ENCODE data around the gene GUCA1A. TPM values are rescaled to one million over a fixed set of nuclear protein-coding genes. Genes with fewer than 3 reads are reported as not detected.
"Not testable (repeated sequence)": the region's sequence is repeated elsewhere in the genome, so short reads cannot be mapped to it uniquely, and the experiment has no call there.

GUCA1A gene
- total and polyA plus RNA-seq, 7 experiments from 2014 or later = not detected

DNA sequence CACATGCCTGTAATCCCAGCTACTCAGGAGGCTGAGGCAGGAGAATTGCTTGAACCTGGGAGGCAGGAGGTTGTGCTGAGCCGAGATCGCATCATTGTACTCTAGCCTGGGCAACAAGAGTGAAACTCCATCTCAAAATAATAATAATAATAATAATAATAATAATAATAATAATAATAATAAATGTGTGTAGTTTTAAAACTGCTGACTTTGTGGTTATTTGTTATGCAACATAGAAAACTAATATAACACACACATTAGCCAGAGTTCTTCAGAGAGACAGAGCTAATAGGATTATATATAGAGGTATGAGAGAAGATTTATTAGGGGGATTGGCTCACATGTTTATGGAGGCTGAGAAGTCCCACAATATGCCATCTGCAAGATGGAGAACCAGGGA, 3.4 kb upstream of the GUCA1A start:
- H3K36me3 Mint-ChIP-seq; H3K27me3 ChIP-seq (ENCODE audit: control insufficient read depth in 2 of 2, insufficient read depth in 2 of 2, low read length in 2 of 2); H3K27ac ChIP-seq (ENCODE audit: low read depth, low read length); ATAC-seq; DNase-seq; H3K4me3 ChIP-seq (ENCODE audit: low read length); H3K4me1 Mint-ChIP-seq; H3K36me3 ChIP-seq (ENCODE audit: control insufficient read depth in 2 of 3, insufficient read depth in 3 of 3, low read length in 3 of 3); H3K9me3 ChIP-seq (ENCODE audit: control insufficient read depth in 2 of 3, low read length in 3 of 3); H3K4me1 ChIP-seq (ENCODE audit: control insufficient read depth in 2 of 2, insufficient read depth in 2 of 2, low read length in 2 of 2); H3K4me3 Mint-ChIP-seq; H3K27me3 Mint-ChIP-seq; H3K27ac Mint-ChIP-seq; H3K9me3 Mint-ChIP-seq: not testable (repeated sequence)
- CTCF ChIA-PET = interaction anchor here (0.6 to 1.2 kb wide), 4 partner anchors 126 to 578 kb away, joined by 3 to 5 read pairs (median 3); no protein-coding TSS in a partner anchor
- POLR2A ChIA-PET = interaction anchor here (0.6 kb wide), 1 partner anchor 117 kb away, joined by 3 read pairs; no protein-coding TSS in a partner anchor
- intact Hi-C loops (cut with micrococcal nuclease) = loop anchor here (5.0 to 10.0 kb wide), 3 partner anchors 367 to 565 kb away; no protein-coding TSS in a partner anchor

DNA sequence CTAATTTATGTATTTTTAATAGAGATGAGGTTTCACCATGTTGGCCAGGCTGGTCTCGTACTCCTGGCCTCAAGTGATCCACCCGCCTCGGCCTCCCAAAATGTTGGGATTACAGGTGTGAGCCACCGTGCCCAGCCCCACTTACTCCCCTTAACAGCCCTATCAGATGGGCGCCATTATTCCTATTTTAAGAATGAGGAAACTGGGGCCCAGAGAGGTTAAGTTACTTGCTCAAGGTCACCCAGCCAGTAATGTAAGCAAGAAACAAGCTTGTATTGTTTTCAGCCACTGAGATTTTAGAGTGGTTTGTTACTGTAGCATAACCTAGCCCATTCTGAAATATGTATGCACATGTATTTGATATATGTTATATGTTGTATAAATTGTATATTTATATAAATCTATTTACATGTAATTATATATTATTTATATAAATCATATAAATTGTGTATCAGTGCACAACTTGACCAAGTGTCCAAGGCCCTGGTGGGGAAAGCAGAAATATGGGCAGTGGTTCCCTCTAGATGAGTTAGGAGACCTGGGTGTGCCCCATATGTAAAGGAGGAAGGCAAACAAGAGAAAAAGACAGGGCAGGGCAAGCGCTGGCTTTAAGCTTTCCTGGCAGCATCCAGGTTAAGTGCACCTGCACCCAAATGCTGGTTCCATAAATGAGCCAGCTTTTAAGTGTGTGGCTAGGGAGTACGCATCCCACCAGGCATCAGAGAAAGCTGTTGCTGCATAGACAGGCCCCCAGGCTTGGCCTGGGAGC, 1.2 kb upstream of the GUCA1A start:
- Mint-ChIP-seq H3K4me1 (peaks cover 0 to 2% (median 0%) of the 10 kb centered on the region in 7 donors), H3K9me3 (peaks cover 0 to 1% (median 0%) of the 10 kb centered on the region in 11 donors), H3K27ac (no peak overlapping the region), H3K4me3 (no peak overlapping the region), H3K36me3 (no peaks in the 10 kb centered on the region), H3K27me3 (peaks cover 0 to 4% (median 0%) of the 10 kb centered on the region in 5 donors)
- no peak overlapping the region for H3K27ac ChIP-seq (ENCODE audit: low read depth, low read length)
- H3K9me3 ChIP-seq (ENCODE audit: control insufficient read depth in 2 of 3, low read length in 3 of 3) = no peaks in the 10 kb centered on the region
- no peaks in the 10 kb centered on the region for H3K36me3 ChIP-seq (ENCODE audit: control insufficient read depth in 2 of 3, insufficient read depth in 3 of 3, low read length in 3 of 3)
- ATAC-seq = no peak
- no peak for DNase-seq
- intact Hi-C loops (cut with micrococcal nuclease) = no loop called here
- H3K4me1 ChIP-seq (ENCODE audit: control insufficient read depth in 2 of 2, insufficient read depth in 2 of 2, low read length in 2 of 2) = no peaks in the 10 kb centered on the region
- POLR2A ChIA-PET = no interaction called here
- H3K4me3 ChIP-seq (ENCODE audit: low read length) = no peak overlapping the region
- no peaks in the 10 kb centered on the region for H3K27me3 ChIP-seq (ENCODE audit: control insufficient read depth in 2 of 2, insufficient read depth in 2 of 2, low read length in 2 of 2)
- CTCF ChIA-PET = interaction anchor here (0.7 to 0.9 kb wide), 2 partner anchors 9 to 324 kb away, joined by 3 read pairs; no protein-coding TSS in a partner anchor

DNA sequence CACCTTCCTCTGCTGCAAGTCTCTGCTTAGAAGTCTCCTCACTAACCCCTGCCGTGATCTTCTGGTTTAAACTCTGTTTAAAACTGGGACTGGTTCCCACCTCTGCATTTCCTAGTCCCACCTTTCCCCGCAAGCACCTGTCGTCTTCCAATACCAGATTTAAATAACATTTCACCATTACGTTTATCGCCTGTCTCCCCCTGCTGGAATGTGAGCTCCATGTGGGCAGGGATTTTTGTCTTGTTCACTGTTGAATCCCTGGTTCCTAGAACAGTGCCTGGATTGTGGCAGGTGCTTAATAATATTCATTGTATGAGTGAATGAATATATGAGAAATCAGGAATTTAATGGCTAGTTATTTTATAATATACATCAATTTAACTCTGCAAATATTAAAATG, 2.7 kb downstream of the GUCA1A start:
- ChIA-PET POLR2A (no interaction called here), CTCF (no interaction called here)
- H3K4me3 ChIP-seq (ENCODE audit: low read length) = no peak overlapping the region
- no peak for DNase-seq
- intact Hi-C loops (cut with micrococcal nuclease) = loop anchor here in 1 of 2 donors (5.0 kb wide), 1 partner anchor 371 kb away; no protein-coding TSS in a partner anchor
- ATAC-seq = no peak
- no peak overlapping the region for H3K27ac Mint-ChIP-seq
- H3K4me1 ChIP-seq (ENCODE audit: control insufficient read depth in 2 of 2, insufficient read depth in 2 of 2, low read length in 2 of 2) = no peaks in the 10 kb centered on the region
- H3K9me3 ChIP-seq (ENCODE audit: control insufficient read depth in 2 of 3, low read length in 3 of 3) = no peaks in the 10 kb centered on the region
- H3K9me3 Mint-ChIP-seq = peaks cover 0 to 1% (median 0%) of the 10 kb centered on the region in 11 donors
- H3K27me3 ChIP-seq (ENCODE audit: control insufficient read depth in 2 of 2, insufficient read depth in 2 of 2, low read length in 2 of 2) = no peaks in the 10 kb centered on the region
- H3K27ac ChIP-seq (ENCODE audit: low read depth, low read length) = no peak overlapping the region
- no peak overlapping the region for H3K4me3 Mint-ChIP-seq
- peaks cover 0 to 6% (median 3%) of the 10 kb centered on the region in 7 donors for H3K4me1 Mint-ChIP-seq
- peaks cover 5 to 16% (median 6%) of the 10 kb centered on the region in 5 donors for H3K27me3 Mint-ChIP-seq
- no peaks in the 10 kb centered on the region for H3K36me3 ChIP-seq (ENCODE audit: control insufficient read depth in 2 of 3, insufficient read depth in 3 of 3, low read length in 3 of 3)
- H3K36me3 Mint-ChIP-seq = no peaks in the 10 kb centered on the region

DNA sequence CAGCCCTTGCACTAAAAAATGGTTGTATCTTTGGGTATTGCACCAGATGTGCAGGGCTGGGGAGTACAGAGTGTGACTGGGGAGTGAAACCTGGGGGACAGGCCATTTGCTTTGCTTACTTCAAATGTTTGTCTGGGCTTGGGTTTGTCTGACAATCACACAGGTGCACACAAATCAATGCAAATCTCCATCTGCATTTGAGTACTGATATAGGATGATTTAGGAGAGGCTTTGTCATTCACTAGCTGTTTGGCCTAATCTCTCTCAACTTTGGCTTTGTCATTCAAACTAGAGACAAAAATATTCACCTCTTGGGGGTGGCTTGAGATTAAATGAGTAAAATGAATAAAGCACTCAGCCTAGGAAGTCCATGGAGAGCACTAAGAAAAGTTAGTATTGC, 3.8 kb downstream of the GUCA1A start:
- H3K36me3 ChIP-seq (ENCODE audit: control insufficient read depth in 2 of 3, insufficient read depth in 3 of 3, low read length in 3 of 3) = no peaks in the 10 kb centered on the region
- ChIA-PET CTCF (no interaction called here), POLR2A (interaction anchor here (0.6 kb wide), 1 partner anchor 429 kb away, joined by 3 read pairs; no protein-coding TSS in a partner anchor)
- Mint-ChIP-seq H3K36me3 (no peaks in the 10 kb centered on the region), H3K9me3 (peaks cover 0 to 1% (median 0%) of the 10 kb centered on the region in 11 donors), H3K27me3 (peaks cover 5 to 16% (median 6%) of the 10 kb centered on the region in 5 donors), H3K4me3 (no peak overlapping the region), H3K4me1 (peaks cover 0 to 6% (median 3%) of the 10 kb centered on the region in 7 donors), H3K27ac (no peak overlapping the region)
- no peak for DNase-seq
- ATAC-seq = no peak
- H3K9me3 ChIP-seq (ENCODE audit: control insufficient read depth in 2 of 3, low read length in 3 of 3) = no peaks in the 10 kb centered on the region
- H3K4me3 ChIP-seq (ENCODE audit: low read length) = no peak overlapping the region
- H3K4me1 ChIP-seq (ENCODE audit: control insufficient read depth in 2 of 2, insufficient read depth in 2 of 2, low read length in 2 of 2) = no peaks in the 10 kb centered on the region
- intact Hi-C loops (cut with micrococcal nuclease) = loop anchor here in 1 of 2 donors (5.0 kb wide), 1 partner anchor 370 kb away; no protein-coding TSS in a partner anchor
- no peaks in the 10 kb centered on the region for H3K27me3 ChIP-seq (ENCODE audit: control insufficient read depth in 2 of 2, insufficient read depth in 2 of 2, low read length in 2 of 2)
- no peak overlapping the region for H3K27ac ChIP-seq (ENCODE audit: low read depth, low read length)

DNA sequence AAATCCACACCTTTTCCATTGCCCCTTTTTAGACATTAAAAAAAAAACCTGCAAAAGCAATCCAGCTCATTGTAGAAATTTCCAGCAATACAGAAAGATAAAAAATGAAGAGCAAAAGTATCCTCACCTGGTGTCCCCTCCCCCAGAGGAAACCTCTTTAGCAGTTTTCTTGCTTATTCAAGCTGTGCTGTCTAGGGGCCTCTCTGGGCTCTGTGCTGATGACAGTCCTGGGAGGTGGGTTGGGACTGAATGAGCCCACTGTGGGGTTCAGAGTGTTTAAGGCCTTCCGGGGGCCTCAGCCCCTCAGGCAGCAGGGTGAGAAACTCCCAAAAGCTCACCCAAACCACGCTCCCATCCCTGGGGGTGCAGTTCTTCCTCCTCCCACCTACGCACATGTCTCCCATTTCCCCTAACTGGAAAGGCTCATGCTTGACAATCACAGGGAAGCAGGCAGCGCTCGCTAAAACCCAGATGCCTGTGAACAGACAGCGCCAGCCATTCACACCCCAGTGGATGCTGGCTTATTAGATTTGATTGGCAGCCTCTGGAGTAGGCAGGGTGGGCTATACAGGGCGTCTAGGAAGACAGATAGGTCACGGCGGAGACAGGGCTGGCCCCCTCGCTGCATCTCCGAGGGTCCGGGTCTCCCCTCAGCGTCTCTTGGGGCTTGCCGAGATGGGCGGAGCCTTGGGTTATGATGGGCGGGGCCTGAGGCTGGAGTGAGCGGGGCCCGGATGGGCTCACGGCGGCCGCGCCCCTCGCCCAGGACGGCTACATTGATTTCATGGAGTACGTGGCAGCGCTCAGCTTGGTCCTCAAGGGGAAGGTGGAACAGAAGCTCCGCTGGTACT, 4.6 kb downstream of the GUCA1A start:
- Histone ChIP-seq H3K4me1 (ENCODE audit: control insufficient read depth in 2 of 2, insufficient read depth in 2 of 2, low read length in 2 of 2) (no peaks in the 10 kb centered on the region), H3K9me3 (ENCODE audit: control insufficient read depth in 2 of 3, low read length in 3 of 3) (no peaks in the 10 kb centered on the region), H3K4me3 (ENCODE audit: low read length) (no peak overlapping the region), H3K27ac (ENCODE audit: low read depth, low read length) (no peak overlapping the region), H3K36me3 (ENCODE audit: control insufficient read depth in 2 of 3, insufficient read depth in 3 of 3, low read length in 3 of 3) (no peaks in the 10 kb centered on the region), H3K27me3 (ENCODE audit: control insufficient read depth in 2 of 2, insufficient read depth in 2 of 2, low read length in 2 of 2) (no peaks in the 10 kb centered on the region)
- ChIA-PET CTCF (interaction anchor here (0.6 to 0.7 kb wide), 2 partner anchors 14 to 346 kb away, joined by 3 read pairs; no protein-coding TSS in a partner anchor), POLR2A (interaction anchor here (0.6 kb wide), 1 partner anchor 429 kb away, joined by 3 read pairs; no protein-coding TSS in a partner anchor)
- no peaks in the 10 kb centered on the region for H3K36me3 Mint-ChIP-seq
- peaks cover 0 to 1% (median 0%) of the 10 kb centered on the region in 11 donors for H3K9me3 Mint-ChIP-seq
- DNase-seq = peak in 2 of 9 donors; percentile 4 to 41
- peak; percentile 51 for ATAC-seq
- peaks cover 5 to 16% (median 6%) of the 10 kb centered on the region in 5 donors for H3K27me3 Mint-ChIP-seq
- H3K4me3 Mint-ChIP-seq = peak overlapping the region in 4 of 10 donors; percentile 29 to 63 (median 40)
- intact Hi-C loops (cut with micrococcal nuclease) = loop anchor here in 1 of 2 donors (5.0 kb wide), 1 partner anchor 370 kb away; no protein-coding TSS in a partner anchor
- H3K4me1 Mint-ChIP-seq = peaks cover 0 to 6% (median 3%) of the 10 kb centered on the region in 7 donors
- peak overlapping the region in 1 of 9 donors; percentile 81 for H3K27ac Mint-ChIP-seq

DNA sequence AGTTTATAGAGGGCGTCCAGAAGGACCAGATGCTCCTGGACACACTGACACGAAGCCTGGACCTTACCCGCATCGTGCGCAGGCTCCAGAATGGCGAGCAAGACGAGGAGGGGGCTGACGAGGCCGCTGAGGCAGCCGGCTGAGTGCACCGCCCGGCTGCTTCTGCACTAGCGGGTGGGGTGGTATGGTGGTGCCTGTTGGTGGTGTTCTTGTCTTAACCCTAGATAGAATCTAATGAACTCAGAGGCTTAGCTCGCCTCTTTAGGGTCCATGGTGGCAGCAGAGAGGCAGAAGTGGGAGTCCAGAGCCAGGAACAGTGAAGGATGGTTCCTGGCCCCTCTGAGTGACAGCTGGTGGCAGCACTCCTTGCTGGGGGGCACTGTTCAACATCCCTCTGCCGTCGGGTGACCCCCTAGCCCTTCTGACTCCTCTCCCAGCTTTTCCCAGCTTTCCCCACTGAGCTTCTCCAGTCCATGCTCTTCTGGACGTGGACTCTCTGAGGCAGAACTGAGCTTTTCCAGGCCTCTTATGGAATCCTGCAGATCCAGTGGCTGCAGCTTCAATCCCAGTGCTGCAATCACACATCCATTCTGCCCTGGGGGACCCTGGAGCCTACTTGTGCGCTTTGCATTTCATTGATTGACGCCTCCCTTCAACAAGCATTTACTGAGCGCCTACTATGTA, 6.2 kb downstream of the GUCA1A start:
- no peak overlapping the region for H3K27ac ChIP-seq (ENCODE audit: low read depth, low read length)
- peaks cover 0 to 6% (median 3%) of the 10 kb centered on the region in 7 donors for H3K4me1 Mint-ChIP-seq
- ATAC-seq (no peak), DNase-seq (no peak)
- H3K27ac Mint-ChIP-seq = no peak overlapping the region
- ChIA-PET CTCF (no interaction called here), POLR2A (no interaction called here)
- H3K27me3 ChIP-seq (ENCODE audit: control insufficient read depth in 2 of 2, insufficient read depth in 2 of 2, low read length in 2 of 2) = no peaks in the 10 kb centered on the region
- H3K4me1 ChIP-seq (ENCODE audit: control insufficient read depth in 2 of 2, insufficient read depth in 2 of 2, low read length in 2 of 2) = no peaks in the 10 kb centered on the region
- H3K36me3 Mint-ChIP-seq = no peaks in the 10 kb centered on the region
- no peak overlapping the region for H3K4me3 ChIP-seq (ENCODE audit: low read length)
- H3K9me3 Mint-ChIP-seq = peaks cover 0 to 1% (median 0%) of the 10 kb centered on the region in 11 donors
- H3K27me3 Mint-ChIP-seq = peaks cover 5 to 16% (median 6%) of the 10 kb centered on the region in 5 donors
- peak overlapping the region in 1 of 10 donors; percentile 25 for H3K4me3 Mint-ChIP-seq
- no peaks in the 10 kb centered on the region for H3K36me3 ChIP-seq (ENCODE audit: control insufficient read depth in 2 of 3, insufficient read depth in 3 of 3, low read length in 3 of 3)
- intact Hi-C loops (cut with micrococcal nuclease) = loop anchor here in 1 of 2 donors (5.0 kb wide), 1 partner anchor 368 kb away; no protein-coding TSS in a partner anchor
- H3K9me3 ChIP-seq (ENCODE audit: control insufficient read depth in 2 of 3, low read length in 3 of 3) = no peaks in the 10 kb centered on the region

Data from naive thymus-derived CD4-positive, alpha-beta T cell (primary cell).